OCI-LY1 (cell line): ENCODE data around the gene CR1.

Source experiments
- EZH2 ChIP-seq: fragments of 200-600 bp; sonication (generic), shearing (Covaris generic); IDR thresholded peaks from 2 replicates; pipeline ENCODE4 v1.8.0; 2017; ENCODE audit warnings: borderline replicate concordance, mixed run types, mild to moderate bottlenecking, antibody characterized with exemption, low read length, moderate library complexity, mixed read lengths
- TF ChIP-seq, protein P1 (sequence below): fragments of 200-600 bp; sonication (generic), shearing (Covaris generic); IDR thresholded peaks from 2 replicates; pipeline ENCODE4 v1.5.1; 2017; ENCODE audit warnings: mild to moderate bottlenecking, antibody characterized with exemption, low read length, moderate library complexity, mixed read lengths

DNA sequence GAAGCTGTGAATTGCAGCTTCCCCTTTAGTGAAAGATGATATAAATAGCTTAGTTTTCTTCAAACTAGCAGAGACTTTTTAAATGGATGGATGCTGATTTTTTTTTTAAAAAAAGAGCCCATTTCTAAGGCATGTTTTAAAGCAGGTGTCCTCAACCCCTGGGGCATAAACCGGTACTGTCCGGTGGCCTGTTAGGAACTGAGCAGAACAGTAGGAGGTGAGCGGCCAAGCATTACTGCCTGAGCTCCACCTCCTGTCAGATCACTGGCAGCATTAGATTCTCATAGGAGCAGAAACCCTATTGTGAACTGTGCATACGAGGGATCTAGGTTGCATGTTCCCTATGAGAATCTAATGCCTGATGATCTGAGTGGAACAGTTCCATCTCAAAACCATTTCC, 180.2 kb downstream of the CR1 start:
- TF ChIP-seq, protein P1, sequence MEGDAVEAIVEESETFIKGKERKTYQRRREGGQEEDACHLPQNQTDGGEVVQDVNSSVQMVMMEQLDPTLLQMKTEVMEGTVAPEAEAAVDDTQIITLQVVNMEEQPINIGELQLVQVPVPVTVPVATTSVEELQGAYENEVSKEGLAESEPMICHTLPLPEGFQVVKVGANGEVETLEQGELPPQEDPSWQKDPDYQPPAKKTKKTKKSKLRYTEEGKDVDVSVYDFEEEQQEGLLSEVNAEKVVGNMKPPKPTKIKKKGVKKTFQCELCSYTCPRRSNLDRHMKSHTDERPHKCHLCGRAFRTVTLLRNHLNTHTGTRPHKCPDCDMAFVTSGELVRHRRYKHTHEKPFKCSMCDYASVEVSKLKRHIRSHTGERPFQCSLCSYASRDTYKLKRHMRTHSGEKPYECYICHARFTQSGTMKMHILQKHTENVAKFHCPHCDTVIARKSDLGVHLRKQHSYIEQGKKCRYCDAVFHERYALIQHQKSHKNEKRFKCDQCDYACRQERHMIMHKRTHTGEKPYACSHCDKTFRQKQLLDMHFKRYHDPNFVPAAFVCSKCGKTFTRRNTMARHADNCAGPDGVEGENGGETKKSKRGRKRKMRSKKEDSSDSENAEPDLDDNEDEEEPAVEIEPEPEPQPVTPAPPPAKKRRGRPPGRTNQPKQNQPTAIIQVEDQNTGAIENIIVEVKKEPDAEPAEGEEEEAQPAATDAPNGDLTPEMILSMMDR, result no peak
- TF ChIP-seq EZH2, result no peak
